K562 (cell line): ENCODE data around the gene EHD2. TPM values are rescaled to one million over a fixed set of nuclear protein-coding genes. Genes with fewer than 3 reads are reported as not detected.

Source experiments
- ATAC-seq: fragments of 200-7000 bp; cut with Tn5 transposase; 3 replicates; pipeline ENCODE4 v1.9.1; 2020; ENCODE audit warnings: moderate library complexity
- BruUV-seq: library from RNA; stranded (reverse); fragments of 400-500 nt; replicated peaks from 2 replicates; lab custom pipeline; 2021; lab: Mats Ljungman, UMichigan
- CTCF ChIA-PET: fragments of 300-600 bp; formaldehyde crosslinking; extraction: SDS; loops from one replicate; lab custom pipeline; 2021; ENCODE audit warnings: low intra/inter-chr PET ratio; lab: Yijun Ruan, JAX
- POLR2A ChIA-PET: fragments of 300-600, 350-650 bp; sonication (Branson Sonifier 250); formaldehyde crosslinking; extraction: SDS; loops from one replicate; lab custom pipeline; 2021; ENCODE audit warnings: antibody characterized with exemption, inconsistent platforms; lab: Yijun Ruan, JAX
- DNase-seq, 4 experiments: peaks; one replicate each; pipeline versions ENCODE4 v3.0.0 to v3.0.0-alpha.2; 2011 to 2018; ENCODE audit warnings: low spot score in 3 of 4, mixed read lengths in 3 of 4; ENCODE audit errors: extremely low read depth in 1 of 4
- FAIRE-seq: peaks from 2 replicates; lab custom pipeline; 2011; peaks lifted over from hg19 to GRCh38; lab: Jason Lieb, UNC
- H2AFZ ChIP-seq: 2 replicates; pipeline ENCODE4 v1.6.0; 2011; ENCODE audit warnings: low read depth, low read length, control low read depth, inconsistent platforms
- H3K27ac ChIP-seq: fragments of 200-600 bp; 3 replicates; pipeline ENCODE4 v1.8.0; 2011; ENCODE audit warnings: low read depth, mild to moderate bottlenecking, control low read depth, inconsistent platforms, low read length, moderate library complexity, mixed read lengths; ENCODE audit errors: extremely low read depth
- H3K27me3 ChIP-seq, 2 experiments: fragments of 300-600 bp in 1 of 2; 2 replicates in 1 of 2; 3 replicates in 1 of 2; pipeline versions ENCODE4 v1.6.0 to v1.8.0; 2011; ENCODE audit warnings: inconsistent platforms in 2 of 2, low read length in 2 of 2, mild to moderate bottlenecking in 1 of 2, mixed read lengths in 1 of 2, moderate library complexity in 1 of 2; ENCODE audit not compliant: control insufficient read depth in 2 of 2, insufficient read depth in 2 of 2
- H3K36me3 ChIP-seq: fragments of 300-600 bp; 3 replicates; pipeline ENCODE4 v1.8.0; 2011; ENCODE audit warnings: mild to moderate bottlenecking, low read length, inconsistent platforms; ENCODE audit not compliant: control insufficient read depth, insufficient read depth
- H3K4me1 ChIP-seq, 2 experiments: fragments of 200-600 bp in 1 of 2; replicated peaks in 1 of 2; 2 replicates in 1 of 2; 3 replicates in 1 of 2; pipeline versions ENCODE4 v1.5.1 to v1.8.0; 2011; ENCODE audit warnings: inconsistent platforms in 2 of 2, low read length in 2 of 2, mild to moderate bottlenecking in 1 of 2, mixed read lengths in 1 of 2, moderate library complexity in 1 of 2; ENCODE audit not compliant: control insufficient read depth in 2 of 2, insufficient read depth in 2 of 2
- H3K4me2 ChIP-seq: 2 replicates; pipeline ENCODE4 v1.6.1; 2011; ENCODE audit warnings: low read length, control low read depth, inconsistent platforms, mixed read lengths; ENCODE audit not compliant: insufficient read depth
- H3K4me3 ChIP-seq: fragments of 200-600 bp; sonication (generic), shearing (Covaris generic); 2 replicates; pipeline ENCODE4 v1.5.1; 2016; ENCODE audit warnings: control low read depth, inconsistent platforms
- H3K79me2 ChIP-seq: fragments of 200-600 bp; 3 replicates; pipeline ENCODE4 v1.8.0; 2011; ENCODE audit warnings: low read length, inconsistent platforms; ENCODE audit not compliant: control insufficient read depth, insufficient read depth
- H3K9ac ChIP-seq, 2 experiments: 2 replicates each; pipeline versions ENCODE4 v1.6.0 to v1.6.1; 2011; ENCODE audit warnings: low read depth in 2 of 2, low read length in 2 of 2, control low read depth in 1 of 2, inconsistent platforms in 1 of 2, mild to moderate bottlenecking in 1 of 2, mixed read lengths in 1 of 2; ENCODE audit not compliant: insufficient read depth in 1 of 2
- H3K9me1 ChIP-seq: one replicate; pipeline ENCODE4 v1.6.0; 2011; ENCODE audit warnings: inconsistent platforms, mild to moderate bottlenecking, low read length, moderate library complexity; ENCODE audit not compliant: control insufficient read depth, insufficient read depth
- H3K9me3 ChIP-seq: replicated peaks from 2 replicates; pipeline ENCODE4 v1.5.1; 2011; ENCODE audit warnings: low read depth, low read length, inconsistent platforms; ENCODE audit not compliant: control insufficient read depth, insufficient read depth
- H4K20me1 ChIP-seq: replicated peaks from 2 replicates; pipeline ENCODE4 v1.6.1; 2011; ENCODE audit warnings: low read length, inconsistent platforms, mixed read lengths; ENCODE audit not compliant: control insufficient read depth, insufficient read depth
- MBD2 ChIP-seq: sonication (generic); IDR thresholded peaks from 2 replicates; pipeline ENCODE4 v1.6.1; 2016; ENCODE audit warnings: low read depth, borderline replicate concordance
- MXI1 ChIP-seq: IDR thresholded peaks from 2 replicates; pipeline ENCODE4 v1.6.1; 2011; ENCODE audit warnings: low read depth, mild to moderate bottlenecking, improper control_type of control experiment, low read length
- MYNN ChIP-seq, 2 experiments: sonication (generic); formaldehyde crosslinking in 1 of 2; IDR thresholded peaks; 2 replicates each; pipeline versions ENCODE4 v1.5.0 to v1.6.1; 2016 to 2020; ENCODE audit warnings: antibody characterized with exemption in 1 of 2, missing genetic modification reagents in 1 of 2
- RBM25 ChIP-seq: fragments of 200-400 bp; formaldehyde crosslinking; IDR thresholded peaks from 2 replicates; pipeline ENCODE4 v1.6.1; 2018; ENCODE audit warnings: low read length, low read depth, moderate library complexity; ENCODE audit not compliant: severe bottlenecking
- RFX7 ChIP-seq: fragments of 250-450 bp; sonication (Bioruptor Pico); IDR thresholded peaks from 2 replicates; pipeline ENCODE4 v1.5.1; 2021; ENCODE audit warnings: mild to moderate bottlenecking
- SIRT6 ChIP-seq: IDR thresholded peaks from one replicate; pipeline ENCODE4 v1.6.1; 2012; ENCODE audit warnings: low read depth, mild to moderate bottlenecking, control low read depth, inconsistent platforms, low read length, moderate library complexity
- TBL1XR1 ChIP-seq, 2 experiments: IDR thresholded peaks; 2 replicates each; pipeline ENCODE4 v1.6.1; 2012; ENCODE audit warnings: improper control_type of control experiment in 2 of 2, low read length in 2 of 2, mild to moderate bottlenecking in 1 of 2
- ZBTB33 ChIP-seq: sonication (generic); formaldehyde crosslinking; IDR thresholded peaks from 2 replicates; pipeline ENCODE4 v1.8.1; 2023; ENCODE audit warnings: mild to moderate bottlenecking, missing genetic modification reagents
- WGBS: fragments of 100-300 bp; shearing (Covaris generic); methylation state at CpG from one replicate; pipeline ENCODE4 v1.1.6; 2016; ENCODE audit warnings: low coverage, mixed read lengths; ENCODE audit not compliant: insufficient coverage; ENCODE audit errors: missing lambda C conversion rate; 5-methylcytosine and 5-hydroxymethylcytosine counted together
- in situ Hi-C: fragments of 300-500 bp; cut with MboI; formaldehyde crosslinking; loops from 4 replicates; pipeline ENCODE4 v1.15.0; 2018; ENCODE audit warnings: inconsistent platforms, mixed read lengths
- intact Hi-C: fragments of 100-400 bp; cut with micrococcal nuclease; formaldehyde crosslinking; loops from 2 replicates; pipeline ENCODE4 v1.14.2; 2022
- polyA plus RNA-seq, 8 experiments: library from polyadenylated mRNA; depleted of rRNA in 4 of 8; stranded (reverse) in 5 of 8; unstranded in 3 of 8; fragments of >200 nt; fragmentation: Nextera tagmentation in 2 of 8; fragmentation: Illumina TruSeq in 1 of 8; extraction: Ambion mirVana in 2 of 8; extraction: Trizol in 1 of 8; gene quantifications; 2 replicates each; pipeline versions ENCODE4 v1.2.1 to v1.2.3, GENCODE V29; 2011 to 2014; ENCODE audit warnings: inconsistent platforms in 1 of 8, missing spikeins in 1 of 8
- total RNA-seq, 7 experiments: library from RNA; depleted of rRNA in 6 of 7; stranded (reverse); fragments of >200 nt in 6 of 7; fragmentation: Illumina TruSeq in 2 of 7; extraction: Trizol in 2 of 7; gene quantifications; 2 replicates each; pipeline versions ENCODE4 v1.2.1 to v1.2.3, GENCODE V29; 2011 to 2021; ENCODE audit warnings: low replicate concordance in 1 of 7
- TF ChIP-seq, protein P1 (sequence below): sonication (generic); formaldehyde crosslinking; IDR thresholded peaks from 2 replicates; pipeline ENCODE4 v1.8.0; 2023; ENCODE audit warnings: missing genetic modification reagents, mild to moderate bottlenecking, borderline replicate concordance
- TF ChIP-seq, protein P2 (sequence below): sonication (generic); formaldehyde crosslinking; IDR thresholded peaks from 2 replicates; pipeline ENCODE4 v1.8.1; 2023; ENCODE audit warnings: mild to moderate bottlenecking, missing genetic modification reagents

EHD2 gene
- total and polyA plus RNA-seq, 9 of the 15 experiments (the other 6 are each of a cell fraction or from before 2014, with no cell fraction given), result 1.7 to 32.2 (median 3.0) TPM

DNA sequence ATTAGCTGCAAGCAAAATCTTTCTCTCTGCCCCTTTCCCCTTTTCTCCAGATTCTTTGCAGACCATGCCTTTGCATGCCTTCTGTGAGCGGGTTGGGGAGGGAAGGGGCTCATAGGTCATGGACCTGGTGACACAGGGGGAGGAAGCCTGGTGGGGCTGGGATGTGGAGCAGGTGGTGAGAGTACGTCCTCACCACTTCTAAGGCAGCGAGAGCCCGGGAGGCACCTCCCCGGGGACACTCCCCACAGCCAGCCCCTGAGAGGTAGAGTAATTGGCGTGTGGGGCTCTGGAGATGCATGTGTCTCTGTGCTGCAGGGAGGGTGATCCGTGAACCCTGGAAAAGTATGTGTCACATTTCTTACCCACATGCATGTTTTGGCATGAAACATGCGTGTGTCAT is 42.5 kb upstream of the EHD2 start:
- ATAC-seq (no peak), DNase-seq (no peak), FAIRE-seq (no peak)
- ChIA-PET POLR2A (no interaction called here), CTCF (interaction anchor here (0.6 kb wide), 1 partner anchor 25 kb away, joined by 3 read pairs; no protein-coding TSS in a partner anchor)
- Histone ChIP-seq H4K20me1 (peaks cover 4% of the 10 kb centered on the region; the same call in 1 of the 2 replicates), H3K27ac (no peak overlapping the region), H3K4me1 (peaks cover 0 to 6% of the 10 kb centered on the region in 2 experiments; a peak in 2 of 5 replicates), H2AFZ (no peak overlapping the region), H3K4me3 (no peak overlapping the region), H3K79me2 (no peaks in the 10 kb centered on the region; the same call in 2 of the 3 replicates), H3K9me1 (peaks cover 4% of the 10 kb centered on the region), H3K27me3 (no peaks in the 10 kb centered on the region), H3K9ac (no peak overlapping the region), H3K4me2 (no peak overlapping the region), H3K36me3 (peaks cover 15% of the 10 kb centered on the region; the same call in 1 of the 3 replicates), H3K9me3 (no peaks in the 10 kb centered on the region)
- in situ Hi-C loops, result no loop called here
- intact Hi-C loops, result no loop called here
- 92% methylated on average over 7 of the region's 8 CpGs for WGBS
- no TSS peak for BruUV-seq
- TF ChIP-seq MYNN (IDR thresholded peaks at IDR 0.05) (no peak), MYNN (CRISPR knock-in tag; IDR thresholded peaks at IDR 0.05) (no peak), RFX7 (no peak), MBD2 (no peak), TBL1XR1 (IDR thresholded peaks at IDR 0.05; ENCODE audit: low read length in 2 of 2) (no peak), ZBTB33 (CRISPR knock-in tag) (no peak), SIRT6 (no peak), MXI1 (no peak), RBM25 (no peak)
- TF ChIP-seq, protein P1, sequence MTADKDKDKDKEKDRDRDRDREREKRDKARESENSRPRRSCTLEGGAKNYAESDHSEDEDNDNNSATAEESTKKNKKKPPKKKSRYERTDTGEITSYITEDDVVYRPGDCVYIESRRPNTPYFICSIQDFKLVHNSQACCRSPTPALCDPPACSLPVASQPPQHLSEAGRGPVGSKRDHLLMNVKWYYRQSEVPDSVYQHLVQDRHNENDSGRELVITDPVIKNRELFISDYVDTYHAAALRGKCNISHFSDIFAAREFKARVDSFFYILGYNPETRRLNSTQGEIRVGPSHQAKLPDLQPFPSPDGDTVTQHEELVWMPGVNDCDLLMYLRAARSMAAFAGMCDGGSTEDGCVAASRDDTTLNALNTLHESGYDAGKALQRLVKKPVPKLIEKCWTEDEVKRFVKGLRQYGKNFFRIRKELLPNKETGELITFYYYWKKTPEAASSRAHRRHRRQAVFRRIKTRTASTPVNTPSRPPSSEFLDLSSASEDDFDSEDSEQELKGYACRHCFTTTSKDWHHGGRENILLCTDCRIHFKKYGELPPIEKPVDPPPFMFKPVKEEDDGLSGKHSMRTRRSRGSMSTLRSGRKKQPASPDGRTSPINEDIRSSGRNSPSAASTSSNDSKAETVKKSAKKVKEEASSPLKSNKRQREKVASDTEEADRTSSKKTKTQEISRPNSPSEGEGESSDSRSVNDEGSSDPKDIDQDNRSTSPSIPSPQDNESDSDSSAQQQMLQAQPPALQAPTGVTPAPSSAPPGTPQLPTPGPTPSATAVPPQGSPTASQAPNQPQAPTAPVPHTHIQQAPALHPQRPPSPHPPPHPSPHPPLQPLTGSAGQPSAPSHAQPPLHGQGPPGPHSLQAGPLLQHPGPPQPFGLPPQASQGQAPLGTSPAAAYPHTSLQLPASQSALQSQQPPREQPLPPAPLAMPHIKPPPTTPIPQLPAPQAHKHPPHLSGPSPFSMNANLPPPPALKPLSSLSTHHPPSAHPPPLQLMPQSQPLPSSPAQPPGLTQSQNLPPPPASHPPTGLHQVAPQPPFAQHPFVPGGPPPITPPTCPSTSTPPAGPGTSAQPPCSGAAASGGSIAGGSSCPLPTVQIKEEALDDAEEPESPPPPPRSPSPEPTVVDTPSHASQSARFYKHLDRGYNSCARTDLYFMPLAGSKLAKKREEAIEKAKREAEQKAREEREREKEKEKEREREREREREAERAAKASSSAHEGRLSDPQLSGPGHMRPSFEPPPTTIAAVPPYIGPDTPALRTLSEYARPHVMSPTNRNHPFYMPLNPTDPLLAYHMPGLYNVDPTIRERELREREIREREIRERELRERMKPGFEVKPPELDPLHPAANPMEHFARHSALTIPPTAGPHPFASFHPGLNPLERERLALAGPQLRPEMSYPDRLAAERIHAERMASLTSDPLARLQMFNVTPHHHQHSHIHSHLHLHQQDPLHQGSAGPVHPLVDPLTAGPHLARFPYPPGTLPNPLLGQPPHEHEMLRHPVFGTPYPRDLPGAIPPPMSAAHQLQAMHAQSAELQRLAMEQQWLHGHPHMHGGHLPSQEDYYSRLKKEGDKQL, result no peak
- TF ChIP-seq, protein P2, sequence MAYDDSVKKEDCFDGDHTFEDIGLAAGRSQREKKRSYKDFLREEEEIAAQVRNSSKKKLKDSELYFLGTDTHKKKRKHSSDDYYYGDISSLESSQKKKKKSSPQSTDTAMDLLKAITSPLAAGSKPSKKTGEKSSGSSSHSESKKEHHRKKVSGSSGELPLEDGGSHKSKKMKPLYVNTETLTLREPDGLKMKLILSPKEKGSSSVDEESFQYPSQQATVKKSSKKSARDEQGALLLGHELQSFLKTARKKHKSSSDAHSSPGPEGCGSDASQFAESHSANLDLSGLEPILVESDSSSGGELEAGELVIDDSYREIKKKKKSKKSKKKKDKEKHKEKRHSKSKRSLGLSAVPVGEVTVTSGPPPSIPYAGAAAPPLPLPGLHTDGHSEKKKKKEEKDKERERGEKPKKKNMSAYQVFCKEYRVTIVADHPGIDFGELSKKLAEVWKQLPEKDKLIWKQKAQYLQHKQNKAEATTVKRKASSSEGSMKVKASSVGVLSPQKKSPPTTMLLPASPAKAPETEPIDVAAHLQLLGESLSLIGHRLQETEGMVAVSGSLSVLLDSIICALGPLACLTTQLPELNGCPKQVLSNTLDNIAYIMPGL (CRISPR knock-in tag), result no peak
